Thoracic aorta (tissue), 2 donors: ENCODE results near the gene SMTNL2. TPM values are rescaled to one million over a fixed set of nuclear protein-coding genes. Genes with fewer than 3 reads are reported as not detected.
A peak's percentile ranks its signal among the peaks of the same experiment; 100 is the strongest.

ENCODE experiments used
- ATAC-seq: fragments of 150-250 bp; one replicate; pipeline ENCODE4 v1.8.0; 2017; ENCODE audit warnings: low read depth; ENCODE audit not compliant: insufficient number of reproducible peaks, low FRiP score
- DNase-seq: peaks from one replicate; pipeline ENCODE4 v3.0.0-alpha.2; 2020; ENCODE audit warnings: low spot score
- H3K27ac ChIP-seq, 2 donors: fragments of 200-600 bp; sonication (generic); 1 replicate in 1 of 2; 2 replicates in 1 of 2; pipeline ENCODE4 v1.5.1; 2016; ENCODE audit warnings: mild to moderate bottlenecking in 2 of 2, moderate library complexity in 2 of 2
- H3K27me3 ChIP-seq: fragments of 200-600 bp; sonication (generic); replicated peaks from 2 replicates; pipeline ENCODE4 v1.6.0; 2016; ENCODE audit warnings: mild to moderate bottlenecking; ENCODE audit not compliant: insufficient read depth
- H3K36me3 ChIP-seq: fragments of 200-600 bp; sonication (generic); one replicate; pipeline ENCODE4 v1.5.1; 2016
- H3K4me1 ChIP-seq, 2 donors: fragments of 200-600 bp; sonication (generic); 1 replicate in 1 of 2; 2 replicates in 1 of 2; pipeline versions ENCODE4 v1.5.1 to v1.6.0; 2016; ENCODE audit warnings: low read depth in 2 of 2, mild to moderate bottlenecking in 1 of 2; ENCODE audit not compliant: control insufficient read depth in 1 of 2
- H3K4me3 ChIP-seq: fragments of 200-600 bp; sonication (generic); 2 replicates; pipeline ENCODE4 v1.5.1; 2016; ENCODE audit warnings: mild to moderate bottlenecking
- H3K9me3 ChIP-seq: fragments of 200-600 bp; sonication (generic); 2 replicates; pipeline ENCODE4 v1.5.1; 2016
- CTCF ChIP-seq: fragments of 200-600 bp; sonication (generic); IDR thresholded peaks from one replicate; pipeline ENCODE4 v1.5.1; 2019; ENCODE audit warnings: antibody characterized with exemption
- total RNA-seq, 2 donors: library from RNA; depleted of rRNA; stranded (reverse); fragments of >200 nt; gene quantifications; one replicate each; pipeline versions ENCODE4 v1.1.0 to v1.2.3, GENCODE V29; 2016

SMTNL2 gene
- total RNA-seq, 2 donors from 2014 or later, result 2.6 to 2.8 TPM

GRCh38 chr17:4554441-4554996, 29.8 kb upstream of the SMTNL2 start:
- ATAC-seq, result no peak
- no peak for DNase-seq
- peak overlapping the region; percentile 70 to 89 for H3K27ac ChIP-seq

GRCh38 chr17:4554997-4555799, 29.1 kb upstream of the SMTNL2 start, which contains the start of gene MYBBP1A:
Gene MYBBP1A, minus strand, starts transcription at chr17:4555384. Its CDS starts 60 bp downstream, at chr17:4555324.
- TF ChIP-seq CTCF, result no peak
- ATAC-seq, result peak; percentile 89

More at GRCh38 chr17:4554441-4554996, 29.8 kb upstream of the SMTNL2 start:
- H3K36me3 ChIP-seq, result peaks cover 20% of the 10 kb centered on the region
- H3K9me3 ChIP-seq, result no peaks in the 10 kb centered on the region
- TF ChIP-seq CTCF, result no peak
- H3K27me3 ChIP-seq, result no peaks in the 10 kb centered on the region
- H3K4me1 ChIP-seq, result peaks cover 14 to 22% of the 10 kb centered on the region in 2 donors
- H3K4me3 ChIP-seq, result peak overlapping the region; percentile 75

GRCh38 chr17:4555873-4556759, 28.2 kb upstream of the SMTNL2 start:
- H3K36me3 ChIP-seq, result peaks cover 7% of the 10 kb centered on the region
- DNase-seq (no peak), ATAC-seq (no peak)
- H3K27me3 ChIP-seq, result no peaks in the 10 kb centered on the region
- H3K4me1 ChIP-seq, result peaks cover 14 to 28% of the 10 kb centered on the region in 2 donors
- no peaks in the 10 kb centered on the region for H3K9me3 ChIP-seq
- peak overlapping the region; percentile 75 for H3K4me3 ChIP-seq
- H3K27ac ChIP-seq, result peak overlapping the region; percentile 70 to 89
- TF ChIP-seq CTCF, result no peak

More at GRCh38 chr17:4554997-4555799, 29.1 kb upstream of the SMTNL2 start, which contains the start of gene MYBBP1A:
- H3K36me3 ChIP-seq, result peaks cover 16% of the 10 kb centered on the region
- H3K4me3 ChIP-seq, result peak within 1 kb of the TSS; percentile 75
- H3K4me1 ChIP-seq, result peaks cover 14 to 22% of the 10 kb centered on the region in 2 donors
- H3K9me3 ChIP-seq, result no peaks in the 10 kb centered on the region
- H3K27me3 ChIP-seq, result no peaks in the 10 kb centered on the region
- H3K27ac ChIP-seq, result peak within 1 kb of the TSS; percentile 70 to 89
- DNase-seq, result peak; percentile 94

GRCh38 chr17:4556996-4557395, 27.3 kb upstream of the SMTNL2 start:
- Histone ChIP-seq H3K36me3 (no peaks in the 10 kb centered on the region), H3K4me3 (no peak overlapping the region), H3K27me3 (no peaks in the 10 kb centered on the region), H3K4me1 (peaks cover 14 to 37% of the 10 kb centered on the region in 2 donors), H3K9me3 (no peaks in the 10 kb centered on the region), H3K27ac (no peak overlapping the region)
- no peak for TF ChIP-seq CTCF
- ATAC-seq (no peak), DNase-seq (no peak)
